Left lung (tissue), 10 donors: ENCODE results near the gene TMIE. TPM values are rescaled to one million over a fixed set of nuclear protein-coding genes. Genes with fewer than 3 reads are reported as not detected.
A peak's percentile ranks its signal among the peaks of the same experiment; 100 is the strongest.

Experiments used
- ATAC-seq: fragments of 200-7000 bp; cut with Tn5 transposase; one replicate; pipeline ENCODE4 v1.9.1; 2020; ENCODE audit warnings: moderate library complexity
- DNase-seq, 4 donors: peaks; one replicate each; pipeline ENCODE4 v3.0.0-alpha.2; 2013 to 2020
- H3K27ac ChIP-seq, 2 donors: fragments of 200-600 bp; sonication (generic) in 1 of 2; one replicate each; pipeline versions ENCODE4 v1.5.0 to v1.8.0; 2020 to 2021
- H3K27me3 ChIP-seq, 2 donors: fragments of 200-600 bp; sonication (generic) in 1 of 2; one replicate each; pipeline versions ENCODE4 v1.5.0 to v1.8.0; 2020 to 2021
- H3K36me3 ChIP-seq, 2 donors: fragments of 200-600 bp; sonication (generic) in 1 of 2; one replicate each; pipeline versions ENCODE4 v1.5.0 to v1.8.0; 2020 to 2021
- H3K4me1 ChIP-seq, 2 donors: fragments of 200-600 bp; one replicate each; pipeline ENCODE4 v1.8.0; 2021
- H3K4me3 ChIP-seq, 2 donors: fragments of 200-600 bp; sonication (generic) in 1 of 2; one replicate each; pipeline versions ENCODE4 v1.5.0 to v1.8.0; 2020 to 2021; ENCODE audit warnings: mild to moderate bottlenecking in 1 of 2
- H3K9me3 ChIP-seq, 2 donors: fragments of 200-600 bp; sonication (generic) in 1 of 2; one replicate each; pipeline versions ENCODE4 v1.5.0 to v1.8.0; 2020 to 2021
- intact Hi-C, 2 donors: fragments of 100-400 bp; cut with DNase I; formaldehyde crosslinking; loops; one replicate each; pipeline versions ENCODE4 v1.11.2 to v1.14.2; 2022
- polyA plus RNA-seq, 6 donors: library from polyadenylated mRNA; unstranded; fragments of 120-200 nt; gene quantifications; one replicate each; pipeline ENCODE4 v1.2.1, GENCODE V29; 2013; ENCODE audit not compliant: insufficient read length in 6 of 6
- total RNA-seq, 2 donors: library from RNA; stranded (reverse); fragmentation: NEBNext Ultra II Directional; extraction: Animal tissue kit (Norgen Biotek cat#: 25700); gene quantifications; one replicate each; pipeline ENCODE4 v1.2.1, GENCODE V29; 2021
- TF ChIP-seq, protein P1 (sequence below), 2 donors: fragments of 200-600 bp; sonication (generic) in 1 of 2; IDR thresholded peaks; one replicate each; pipeline versions ENCODE4 v1.5.0 to v1.8.0; 2021; ENCODE audit warnings: antibody characterized with exemption in 2 of 2
- donor health status: DM: no; HTN: yes; CAD: no.
- donor health status: DM: no; HTN: no; CAD: no.

TMIE gene
- total and polyA plus RNA-seq, 8 donors = 0.23 to 0.82 (median 0.48) TPM; not detected in 1

DNA sequence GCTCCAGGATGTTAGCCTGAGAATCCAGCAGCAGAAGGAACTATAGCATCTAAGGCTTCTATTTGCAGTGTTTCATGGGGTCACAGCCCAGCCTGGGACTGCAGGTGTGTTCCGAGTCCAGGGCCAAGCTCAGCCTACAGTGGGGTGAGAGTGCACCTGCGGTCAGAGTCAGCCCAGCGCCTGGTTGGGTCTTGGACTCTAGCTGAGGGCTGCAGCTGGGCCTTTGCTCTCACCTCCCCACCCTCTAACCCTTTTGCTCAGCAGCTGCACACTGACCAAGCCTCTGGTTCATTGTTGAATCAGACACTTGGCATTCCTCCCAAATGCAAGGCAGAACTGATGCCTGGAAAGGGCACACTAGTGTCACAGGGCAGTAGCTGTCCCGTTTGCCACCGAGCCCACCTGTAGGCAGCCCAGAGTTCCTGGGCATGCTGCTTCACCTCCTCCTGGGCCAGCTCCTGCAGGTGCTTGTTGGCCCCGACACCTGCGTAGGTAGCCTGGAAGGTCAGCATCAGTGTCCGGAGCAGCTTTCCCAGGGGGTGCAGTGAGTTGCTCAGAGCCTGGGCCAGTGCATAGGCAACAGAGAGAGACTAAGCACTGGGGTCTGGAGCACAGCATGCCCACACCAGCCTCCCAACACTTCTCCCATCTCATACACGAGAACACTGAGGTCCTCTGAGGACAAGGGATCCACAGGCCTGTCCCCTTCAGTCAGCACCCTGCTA, 25.2 kb upstream of the TMIE start:
- H3K27ac ChIP-seq = no peak overlapping the region
- H3K36me3 ChIP-seq = peaks cover 0 to 74% of the 10 kb centered on the region in 2 donors
- no peaks in the 10 kb centered on the region for H3K27me3 ChIP-seq
- no peaks in the 10 kb centered on the region for H3K4me1 ChIP-seq
- DNase-seq = peak in 1 of 4 donors; percentile 44
- no peak overlapping the region for H3K4me3 ChIP-seq
- intact Hi-C loops = no loop called here
- TF ChIP-seq, protein P1, sequence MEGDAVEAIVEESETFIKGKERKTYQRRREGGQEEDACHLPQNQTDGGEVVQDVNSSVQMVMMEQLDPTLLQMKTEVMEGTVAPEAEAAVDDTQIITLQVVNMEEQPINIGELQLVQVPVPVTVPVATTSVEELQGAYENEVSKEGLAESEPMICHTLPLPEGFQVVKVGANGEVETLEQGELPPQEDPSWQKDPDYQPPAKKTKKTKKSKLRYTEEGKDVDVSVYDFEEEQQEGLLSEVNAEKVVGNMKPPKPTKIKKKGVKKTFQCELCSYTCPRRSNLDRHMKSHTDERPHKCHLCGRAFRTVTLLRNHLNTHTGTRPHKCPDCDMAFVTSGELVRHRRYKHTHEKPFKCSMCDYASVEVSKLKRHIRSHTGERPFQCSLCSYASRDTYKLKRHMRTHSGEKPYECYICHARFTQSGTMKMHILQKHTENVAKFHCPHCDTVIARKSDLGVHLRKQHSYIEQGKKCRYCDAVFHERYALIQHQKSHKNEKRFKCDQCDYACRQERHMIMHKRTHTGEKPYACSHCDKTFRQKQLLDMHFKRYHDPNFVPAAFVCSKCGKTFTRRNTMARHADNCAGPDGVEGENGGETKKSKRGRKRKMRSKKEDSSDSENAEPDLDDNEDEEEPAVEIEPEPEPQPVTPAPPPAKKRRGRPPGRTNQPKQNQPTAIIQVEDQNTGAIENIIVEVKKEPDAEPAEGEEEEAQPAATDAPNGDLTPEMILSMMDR (IDR thresholded peaks at IDR 0.05) = no peak
- no peaks in the 10 kb centered on the region for H3K9me3 ChIP-seq
- no peak for ATAC-seq

DNA sequence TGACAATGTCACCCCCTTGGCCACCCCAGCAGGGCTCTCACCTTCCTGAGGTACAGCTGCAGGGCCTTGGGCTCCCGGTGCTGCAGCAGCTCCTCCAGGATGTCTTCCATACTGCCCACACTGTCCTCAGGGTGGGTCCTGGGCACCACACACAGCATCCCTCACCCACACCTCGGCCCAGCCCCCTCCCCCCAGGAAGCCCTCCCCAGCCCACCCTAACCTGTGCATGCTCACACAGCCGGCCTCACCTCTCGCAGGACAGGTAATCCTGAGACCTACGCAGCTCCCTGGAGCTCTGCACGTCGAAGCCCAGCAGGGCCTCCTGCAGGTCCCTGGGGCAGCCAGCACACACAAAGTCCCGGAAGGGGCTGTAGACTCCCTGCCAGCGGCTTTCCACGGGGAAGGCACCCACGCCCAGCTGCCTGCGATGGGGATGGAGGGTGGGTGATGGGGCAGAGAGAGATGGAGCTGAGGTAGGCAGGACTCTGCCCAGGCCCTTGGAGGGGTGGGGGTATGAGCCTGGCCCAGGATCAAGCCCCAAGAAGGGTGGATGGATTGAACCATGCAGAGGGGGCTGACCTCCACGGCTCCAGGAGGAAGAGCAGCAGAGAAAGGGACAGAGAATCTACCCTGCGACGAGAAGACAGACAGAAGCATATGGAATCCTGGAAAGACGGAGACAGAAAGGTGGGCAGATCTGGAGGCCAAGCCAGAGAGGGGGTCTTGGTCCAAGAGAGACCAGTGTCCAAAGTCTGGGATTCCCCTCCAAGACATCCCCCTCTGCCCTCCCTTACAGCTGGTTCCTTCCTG, 24.4 kb upstream of the TMIE start:
- Histone ChIP-seq H3K4me3 (no peak overlapping the region), H3K9me3 (no peaks in the 10 kb centered on the region), H3K27ac (no peak overlapping the region), H3K4me1 (no peaks in the 10 kb centered on the region), H3K27me3 (no peaks in the 10 kb centered on the region), H3K36me3 (peaks cover 0 to 74% of the 10 kb centered on the region in 2 donors)
- DNase-seq (peak in 1 of 4 donors; percentile 67), ATAC-seq (no peak)
- intact Hi-C loops = no loop called here
- TF ChIP-seq, protein P1 (IDR thresholded peaks at IDR 0.05) = no peak

DNA sequence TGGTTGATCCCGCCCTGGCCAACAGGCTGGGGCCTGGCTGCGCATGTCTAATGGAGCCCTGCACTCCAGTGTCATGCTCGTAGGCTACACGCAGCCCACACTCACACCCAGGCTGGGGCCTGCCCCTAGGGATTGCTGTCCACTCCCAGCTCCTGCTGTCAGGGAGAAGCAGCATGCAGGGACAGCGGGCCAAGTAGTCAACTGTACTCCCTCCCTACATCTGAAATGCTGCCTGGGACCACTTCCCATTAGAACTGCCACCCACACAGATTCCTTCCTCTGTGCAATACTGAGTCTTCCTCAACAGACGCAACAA, 23.8 kb upstream of the TMIE start:
- no peak overlapping the region for H3K27ac ChIP-seq
- H3K36me3 ChIP-seq = peaks cover 0 to 77% of the 10 kb centered on the region in 2 donors
- no peak overlapping the region for H3K4me3 ChIP-seq
- peak in 2 of 4 donors; percentile 44 to 79 for DNase-seq
- TF ChIP-seq, protein P1 (IDR thresholded peaks at IDR 0.05) = no peak
- no peaks in the 10 kb centered on the region for H3K9me3 ChIP-seq
- no peaks in the 10 kb centered on the region for H3K27me3 ChIP-seq
- no peaks in the 10 kb centered on the region for H3K4me1 ChIP-seq
- ATAC-seq = peak; percentile 20
- intact Hi-C loops = no loop called here

DNA sequence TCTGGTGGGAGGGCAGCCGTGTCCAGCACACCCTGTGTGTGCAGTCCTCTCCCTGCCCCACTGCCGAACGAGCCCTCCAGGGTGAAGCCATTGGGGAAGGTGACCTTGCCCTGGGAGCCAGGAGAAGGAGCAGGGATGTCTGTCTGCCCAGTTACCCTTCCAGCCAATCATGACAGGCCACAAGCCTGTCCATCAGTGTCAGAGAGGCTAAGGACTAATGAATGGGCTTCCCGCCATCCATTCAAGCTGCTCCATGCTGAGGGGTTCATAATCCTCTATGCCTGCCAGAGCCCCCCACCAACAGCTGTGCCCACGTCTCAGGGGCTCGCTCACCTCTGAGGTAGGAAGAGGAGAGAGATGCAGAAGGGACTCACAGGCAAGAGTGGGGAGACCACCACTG, 22.9 kb upstream of the TMIE start:
- no peak overlapping the region for H3K27ac ChIP-seq
- peaks cover 0 to 81% of the 10 kb centered on the region in 2 donors for H3K36me3 ChIP-seq
- H3K27me3 ChIP-seq = no peaks in the 10 kb centered on the region
- no peaks in the 10 kb centered on the region for H3K9me3 ChIP-seq
- no peak overlapping the region for H3K4me3 ChIP-seq
- intact Hi-C loops = no loop called here
- DNase-seq = peak in 1 of 4 donors; percentile 68
- TF ChIP-seq, protein P1 (IDR thresholded peaks at IDR 0.05) = no peak
- no peak for ATAC-seq
- no peaks in the 10 kb centered on the region for H3K4me1 ChIP-seq

DNA sequence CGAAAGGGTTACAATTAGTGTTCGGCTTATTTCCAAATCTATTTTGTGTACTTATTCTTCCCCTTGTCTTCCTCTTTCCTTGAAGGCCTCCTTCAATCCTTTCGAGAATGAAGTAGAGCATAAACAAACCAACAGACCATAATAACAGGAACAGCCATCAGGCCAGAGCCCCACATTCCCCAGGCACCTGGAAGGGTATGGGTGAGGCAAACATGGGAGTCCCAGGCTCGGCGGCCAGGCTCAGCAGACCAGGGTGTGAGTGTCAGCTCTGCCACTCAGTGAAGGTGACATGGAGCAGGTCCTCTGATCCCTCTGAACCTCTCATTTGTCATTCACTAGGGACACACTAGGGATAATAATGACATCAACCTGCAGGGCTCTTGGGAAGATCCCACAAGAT, 21.5 kb upstream of the TMIE start:
- Histone ChIP-seq H3K36me3 (peaks cover 0 to 79% of the 10 kb centered on the region in 2 donors), H3K27me3 (no peaks in the 10 kb centered on the region), H3K4me3 (no peak overlapping the region), H3K4me1 (no peaks in the 10 kb centered on the region), H3K9me3 (no peaks in the 10 kb centered on the region), H3K27ac (no peak overlapping the region)
- TF ChIP-seq, protein P1 (IDR thresholded peaks at IDR 0.05) = no peak
- ATAC-seq (no peak), DNase-seq (no peak)
- intact Hi-C loops = no loop called here
